HCT116 (cell line): ENCODE measurements around the gene DUS3L. TPM values are rescaled to one million over a fixed set of nuclear protein-coding genes. Genes with fewer than 3 reads are reported as not detected.

Experiments used
- ATAC-seq: fragments of 200-7000 bp; cut with Tn5 transposase; 2 replicates; pipeline ENCODE4 v1.9.1; 2020; ENCODE audit warnings: mild to moderate bottlenecking, moderate library complexity
- BruUV-seq: library from RNA; stranded (reverse); fragments of 400-500 nt; replicated peaks from 2 replicates; lab custom pipeline; 2021; lab: Mats Ljungman, UMichigan
- CTCF ChIA-PET: fragments of 300-600 bp; sonication (Branson Sonifier 250); formaldehyde crosslinking; loops from one replicate; lab custom pipeline; 2021; ENCODE audit warnings: antibody characterized with exemption; lab: Charles Lee
- POLR2A ChIA-PET: fragments of 300-600, 350-600 bp; sonication (Branson Sonifier 250); formaldehyde crosslinking; loops from one replicate; lab custom pipeline; 2021; ENCODE audit warnings: antibody characterized with exemption; lab: Charles Lee
- RAD21 ChIA-PET, 2 experiments: fragments of 300-600 bp; sonication (Branson Sonifier 250); formaldehyde crosslinking; loops; one replicate each; lab custom pipeline; 2023; ENCODE audit warnings: low total read pairs in 2 of 2; ENCODE audit not compliant: uncharacterized antibody in 2 of 2, unreplicated experiment in 2 of 2, low non-redundant PET in 1 of 2; lab: Charles Lee
- DNase-seq: peaks from one replicate; pipeline ENCODE4 v3.0.0-alpha.2; 2010; ENCODE audit warnings: low read depth, low spot score
- H2AFZ ChIP-seq: fragments of 200-600 bp; shearing (Covaris generic), sonication (generic); 2 replicates; pipeline ENCODE4 v1.6.1; 2017; ENCODE audit warnings: low read depth, mixed run types, mixed read lengths, antibody characterized with exemption, low read length; ENCODE audit not compliant: poor library complexity, severe bottlenecking
- H3K27ac ChIP-seq: 2 replicates; pipeline ENCODE4 v1.5.1; 2012; ENCODE audit warnings: low read depth, low read length
- H3K27me3 ChIP-seq: fragments of 200-600 bp; sonication (generic); 2 replicates; pipeline ENCODE4 v1.6.1; 2016; ENCODE audit warnings: mixed run types, low read length, mixed read lengths; ENCODE audit not compliant: insufficient read depth
- H3K36me3 ChIP-seq, 2 experiments: fragments of 200-500 bp in 1 of 2; fragments of 200-600 bp in 1 of 2; sonication (Bioruptor generic) in 1 of 2; sonication (generic) in 1 of 2; 2 replicates each; pipeline versions ENCODE4 v1.5.1 to v1.6.1; 2014 to 2016; ENCODE audit warnings: low read length in 2 of 2, inconsistent platforms in 1 of 2, mixed read lengths in 1 of 2, mixed run types in 1 of 2; ENCODE audit not compliant: insufficient read depth in 2 of 2, control insufficient read depth in 1 of 2
- H3K4me1 ChIP-seq, 2 experiments: fragments of 200-600 bp in 1 of 2; sonication (generic) in 1 of 2; 2 replicates each; pipeline versions ENCODE4 v1.5.1 to v1.6.1; 2012 to 2017; ENCODE audit warnings: low read length in 2 of 2, inconsistent platforms in 1 of 2, mild to moderate bottlenecking in 1 of 2, mixed read lengths in 1 of 2, mixed run types in 1 of 2, moderate library complexity in 1 of 2; ENCODE audit not compliant: insufficient read depth in 2 of 2, control insufficient read depth in 1 of 2
- H3K4me2 ChIP-seq: fragments of 200-600 bp; sonication (generic); 2 replicates; pipeline ENCODE4 v1.6.1; 2017; ENCODE audit warnings: mixed run types, low read length, mixed read lengths
- H3K4me3 ChIP-seq, 2 experiments: fragments of 200-600 bp in 1 of 2; sonication (generic) in 1 of 2; replicated peaks in 1 of 2; 2 replicates each; pipeline ENCODE4 v1.5.1; 2011 to 2016; ENCODE audit warnings: low read length in 2 of 2, control low read depth in 1 of 2, low read depth in 1 of 2, mild to moderate bottlenecking in 1 of 2, mixed read lengths in 1 of 2, mixed run types in 1 of 2
- H3K79me2 ChIP-seq: fragments of 200-600 bp; sonication (generic); 2 replicates; pipeline ENCODE4 v1.6.1; 2017; ENCODE audit warnings: mild to moderate bottlenecking, mixed run types, low read length, moderate library complexity, mixed read lengths; ENCODE audit not compliant: insufficient read depth
- H3K9ac ChIP-seq: fragments of 200-600 bp; sonication (generic); 2 replicates; pipeline ENCODE4 v1.6.1; 2016; ENCODE audit warnings: low read length, mixed read lengths
- H3K9me2 ChIP-seq: fragments of 200-600 bp; sonication (generic), shearing (Covaris generic); 2 replicates; pipeline ENCODE4 v1.6.1; 2017; ENCODE audit warnings: mixed run types, mild to moderate bottlenecking, moderate library complexity; ENCODE audit not compliant: insufficient read depth
- H3K9me3 ChIP-seq, 2 experiments: fragments of 200-500 bp in 1 of 2; fragments of 200-600 bp in 1 of 2; sonication (Bioruptor generic) in 1 of 2; sonication (generic) in 1 of 2; 2 replicates each; pipeline ENCODE4 v1.6.1; 2014 to 2017; ENCODE audit warnings: low read length in 2 of 2, mixed read lengths in 2 of 2, inconsistent platforms in 1 of 2, low read depth in 1 of 2, mild to moderate bottlenecking in 1 of 2, mixed run types in 1 of 2, moderate library complexity in 1 of 2; ENCODE audit not compliant: control insufficient read depth in 1 of 2, insufficient read depth in 1 of 2
- H4K20me1 ChIP-seq: fragments of 200-600 bp; sonication (generic), shearing (Covaris generic); 2 replicates; pipeline ENCODE4 v1.6.1; 2017; ENCODE audit warnings: mixed run types, mild to moderate bottlenecking, moderate library complexity; ENCODE audit not compliant: insufficient read depth
- CBX3 ChIP-seq: IDR thresholded peaks from 2 replicates; pipeline ENCODE4 v1.6.1; 2012; ENCODE audit warnings: low read depth
- EGR1 ChIP-seq: IDR thresholded peaks from 2 replicates; pipeline ENCODE4 v1.6.1; 2012; ENCODE audit warnings: low read depth
- EZH2phosphoT487 ChIP-seq: fragments of 200-600 bp; IDR thresholded peaks from 2 replicates; pipeline ENCODE4 v1.6.1; 2018; ENCODE audit warnings: antibody characterized with exemption, borderline replicate concordance
- FOSL1 ChIP-seq: IDR thresholded peaks from 2 replicates; pipeline ENCODE4 v1.6.1; 2012; ENCODE audit warnings: low read depth
- POLR2AphosphoS5 ChIP-seq: IDR thresholded peaks from 2 replicates; pipeline ENCODE4 v1.6.1; 2011; ENCODE audit warnings: mild to moderate bottlenecking, low read depth, low read length, moderate library complexity
- TCF7L2 ChIP-seq: IDR thresholded peaks from 2 replicates; pipeline ENCODE4 v1.7.0; 2011; ENCODE audit warnings: borderline replicate concordance, inconsistent platforms; ENCODE audit not compliant: insufficient read depth, insufficient read length; ENCODE audit errors: extremely low read depth
- intact Hi-C: fragments of 100-400 bp; cut with micrococcal nuclease; formaldehyde crosslinking; loops from 2 replicates; pipeline ENCODE4 v1.10.0; 2022
- total RNA-seq: library from RNA; stranded (reverse); gene quantifications from one replicate; pipeline ENCODE4 v1.2.1, GENCODE V29; 2021; ENCODE audit not compliant: unreplicated experiment
- TF ChIP-seq, protein P1 (sequence below): IDR thresholded peaks from 2 replicates; pipeline ENCODE4 v1.6.1; 2012
- TF ChIP-seq, protein P2 (sequence below): IDR thresholded peaks from 2 replicates; pipeline ENCODE4 v1.6.1; 2012

The DUS3L gene
- total RNA-seq, 1 experiment from 2014 or later = 78.1 TPM

GRCh38 chr19:5827891-5828660 lies 37.1 kb upstream of the DUS3L start (continued):
- TF ChIP-seq POLR2AphosphoS5 = peak; percentile 100
- TF ChIP-seq, protein P1, sequence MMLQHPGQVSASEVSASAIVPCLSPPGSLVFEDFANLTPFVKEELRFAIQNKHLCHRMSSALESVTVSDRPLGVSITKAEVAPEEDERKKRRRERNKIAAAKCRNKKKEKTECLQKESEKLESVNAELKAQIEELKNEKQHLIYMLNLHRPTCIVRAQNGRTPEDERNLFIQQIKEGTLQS = no peak

GRCh38 chr19:5827342-5827890 lies 36.5 kb upstream of the DUS3L start:
- peak overlapping the region; percentile 96 for H3K4me2 ChIP-seq
- BruUV-seq = no TSS peak
- POLR2A ChIA-PET = interaction anchor here (0.5 to 2.9 kb wide), 32 partner anchors 9 to 937 kb away, joined by 3 to 34 read pairs (median 4); partner anchors contain the start of genes ALKBH7, CATSPERD, DUS3L and FUT3
- ATAC-seq = no peak
- no peak for DNase-seq
- no peak overlapping the region for H2AFZ ChIP-seq
- no peak for TF ChIP-seq EZH2phosphoT487
- TF ChIP-seq TCF7L2 = no peak
- TF ChIP-seq FOSL1 = no peak
- TF ChIP-seq, protein P2, sequence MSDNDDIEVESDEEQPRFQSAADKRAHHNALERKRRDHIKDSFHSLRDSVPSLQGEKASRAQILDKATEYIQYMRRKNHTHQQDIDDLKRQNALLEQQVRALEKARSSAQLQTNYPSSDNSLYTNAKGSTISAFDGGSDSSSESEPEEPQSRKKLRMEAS = no peak
- TF ChIP-seq CBX3 = no peak
- TF ChIP-seq EGR1 = no peak
- TF ChIP-seq, all 23 proteins: peak for 0
- CTCF ChIA-PET = interaction anchor here (0.6 to 3.6 kb wide), 8 partner anchors 14 to 140 kb away, joined by 3 to 49 read pairs (median 3); partner anchors contain the start of genes DUS3L, NDUFA11, NRTN and VMAC
- no peaks in the 10 kb centered on the region for H4K20me1 ChIP-seq
- H3K79me2 ChIP-seq = no peaks in the 10 kb centered on the region
- H3K9me2 ChIP-seq = no peaks in the 10 kb centered on the region
- RAD21 ChIA-PET = interaction anchor here (0.5 to 1.3 kb wide), 3 partner anchors 13 to 86 kb away, joined by 3 to 6 read pairs (median 4); no protein-coding TSS in a partner anchor
- no peaks in the 10 kb centered on the region for H3K27me3 ChIP-seq
- peaks cover 15 to 38% of the 10 kb centered on the region in 2 experiments for H3K4me1 ChIP-seq
- H3K9me3 ChIP-seq = no peaks in the 10 kb centered on the region
- H3K36me3 ChIP-seq = no peaks in the 10 kb centered on the region
- intact Hi-C loops = loop anchor here (2.0 kb wide), 1 partner anchor 77 kb away; the partner anchor contains the start of gene VMAC
- H3K27ac ChIP-seq = peak overlapping the region; percentile 92
- H3K9ac ChIP-seq = peak overlapping the region; percentile 96
- H3K4me3 ChIP-seq = peak overlapping the region; percentile 56 to 59
